Activated B cell treated with CpG ODN at 0.5 μM for 24 hours (primary cell): ENCODE measurements around the gene RBKS. TPM values are rescaled to one million over a fixed set of nuclear protein-coding genes. Genes with fewer than 3 reads are reported as not detected.
A peak's percentile ranks its signal among the peaks of the same experiment; 100 is the strongest.

Experiments
- ATAC-seq: fragments of 200-7000 bp; cut with Tn5 transposase; one replicate; pipeline ENCODE4 v1.10.0; 2021; ENCODE audit warnings: low read depth, mild to moderate bottlenecking, moderate library complexity
- CTCF ChIA-PET: fragments of 350-600 bp; sonication (Branson Sonifier 250); formaldehyde crosslinking; loops from one replicate; lab custom pipeline; 2021; ENCODE audit warnings: antibody characterized with exemption; lab: Charles Lee
- POLR2A ChIA-PET: fragments of 350-600 bp; sonication (Branson Sonifier 250); formaldehyde crosslinking; loops from one replicate; lab custom pipeline; 2021; ENCODE audit warnings: antibody characterized with exemption; lab: Charles Lee
- DNase-seq: peaks from one replicate; pipeline ENCODE4 v3.0.0; 2022
- H3K27ac Mint-ChIP-seq: one replicate; pipeline ENCODE4 v1.8.0; 2020; ENCODE audit warnings: mixed read lengths
- H3K27me3 Mint-ChIP-seq: one replicate; pipeline ENCODE4 v1.8.0; 2021; ENCODE audit warnings: mixed read lengths
- H3K36me3 Mint-ChIP-seq: one replicate; pipeline ENCODE4 v1.8.0; 2021; ENCODE audit warnings: low read depth, mixed read lengths
- H3K4me1 Mint-ChIP-seq: one replicate; pipeline ENCODE4 v1.8.0; 2021; ENCODE audit warnings: mixed read lengths
- H3K4me3 Mint-ChIP-seq: one replicate; pipeline ENCODE4 v1.8.0; 2020; ENCODE audit warnings: mild to moderate bottlenecking, mixed read lengths
- H3K9me3 Mint-ChIP-seq: one replicate; pipeline ENCODE4 v1.8.0; 2020; ENCODE audit warnings: mixed read lengths
- intact Hi-C: fragments of 100-400 bp; cut with micrococcal nuclease; formaldehyde crosslinking; loops from one replicate; pipeline ENCODE4 v1.15.1; 2024
- total RNA-seq: library from RNA; stranded (reverse); gene quantifications from 2 replicates; pipeline ENCODE4 v1.2.3, GENCODE V29; 2022
- TF ChIP-seq, protein P1 (sequence below): fragments of 200-600 bp; IDR thresholded peaks from one replicate; pipeline ENCODE4 v1.8.0; 2022; ENCODE audit warnings: antibody characterized with exemption, mild to moderate bottlenecking

Gene RBKS
- total RNA-seq, 1 donor from 2014 or later: 3.1 TPM

DNA sequence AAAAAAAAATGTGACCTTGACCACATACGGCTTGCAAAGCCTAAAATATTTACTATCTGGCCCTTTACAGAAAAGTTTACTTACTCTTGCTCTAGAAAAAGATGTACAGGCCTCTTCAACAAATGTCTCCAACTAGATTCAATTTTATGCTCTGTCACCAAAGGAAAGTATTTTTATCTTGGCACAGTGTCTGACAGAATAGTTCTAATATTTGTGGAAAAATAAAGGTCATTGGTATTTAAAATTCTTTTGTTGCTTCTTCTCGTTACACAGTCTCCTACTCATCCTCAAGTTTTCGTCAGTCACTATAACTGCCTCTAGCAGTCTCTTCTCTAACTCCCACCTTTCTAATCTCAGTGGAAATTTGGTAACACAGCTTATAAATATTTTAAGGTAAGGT lies 1.4 kb downstream of the RBKS start:
- Mint-ChIP-seq H3K27ac (peak overlapping the region; percentile 35), H3K4me3 (peak overlapping the region; percentile 21), H3K9me3 (no peaks in the 10 kb centered on the region), H3K4me1 (peaks cover 60% of the 10 kb centered on the region), H3K27me3 (peaks cover 2% of the 10 kb centered on the region), H3K36me3 (peaks cover 14% of the 10 kb centered on the region)
- TF ChIP-seq, protein P1, sequence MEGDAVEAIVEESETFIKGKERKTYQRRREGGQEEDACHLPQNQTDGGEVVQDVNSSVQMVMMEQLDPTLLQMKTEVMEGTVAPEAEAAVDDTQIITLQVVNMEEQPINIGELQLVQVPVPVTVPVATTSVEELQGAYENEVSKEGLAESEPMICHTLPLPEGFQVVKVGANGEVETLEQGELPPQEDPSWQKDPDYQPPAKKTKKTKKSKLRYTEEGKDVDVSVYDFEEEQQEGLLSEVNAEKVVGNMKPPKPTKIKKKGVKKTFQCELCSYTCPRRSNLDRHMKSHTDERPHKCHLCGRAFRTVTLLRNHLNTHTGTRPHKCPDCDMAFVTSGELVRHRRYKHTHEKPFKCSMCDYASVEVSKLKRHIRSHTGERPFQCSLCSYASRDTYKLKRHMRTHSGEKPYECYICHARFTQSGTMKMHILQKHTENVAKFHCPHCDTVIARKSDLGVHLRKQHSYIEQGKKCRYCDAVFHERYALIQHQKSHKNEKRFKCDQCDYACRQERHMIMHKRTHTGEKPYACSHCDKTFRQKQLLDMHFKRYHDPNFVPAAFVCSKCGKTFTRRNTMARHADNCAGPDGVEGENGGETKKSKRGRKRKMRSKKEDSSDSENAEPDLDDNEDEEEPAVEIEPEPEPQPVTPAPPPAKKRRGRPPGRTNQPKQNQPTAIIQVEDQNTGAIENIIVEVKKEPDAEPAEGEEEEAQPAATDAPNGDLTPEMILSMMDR: no peak
- DNase-seq (no peak), ATAC-seq (no peak)
- ChIA-PET POLR2A (interaction anchor here (1.1 to 2.1 kb wide), 2 partner anchors 24 to 117 kb away, joined by 5 to 15 read pairs; partner anchors contain the start of gene MRPL33), CTCF (no interaction called here)
- intact Hi-C loops: no loop called here

DNA sequence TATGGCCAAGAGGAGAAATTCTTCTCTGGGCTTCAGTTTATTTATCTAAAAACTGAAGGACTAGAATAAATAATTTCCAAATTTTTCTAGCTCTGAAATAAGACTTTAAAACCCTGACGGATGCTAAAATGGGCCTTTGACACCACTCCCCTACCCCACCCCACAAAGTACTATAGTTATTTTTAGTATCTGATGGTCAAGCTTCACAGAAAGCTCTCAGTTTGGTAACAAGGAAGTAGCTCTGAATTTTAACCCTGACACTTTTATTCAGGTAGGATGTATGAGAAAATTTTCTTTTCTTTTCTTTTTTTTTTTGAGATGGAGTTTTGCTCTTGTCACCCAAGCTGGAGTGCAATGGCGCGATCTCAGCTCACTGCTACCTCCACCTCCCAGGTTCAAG lies 2.4 kb downstream of the RBKS start:
- DNase-seq: no peak
- Mint-ChIP-seq H3K4me3 (peak overlapping the region; percentile 11), H3K4me1 (peaks cover 54% of the 10 kb centered on the region), H3K27me3 (peaks cover 2% of the 10 kb centered on the region), H3K36me3 (peaks cover 14% of the 10 kb centered on the region), H3K9me3 (no peaks in the 10 kb centered on the region), H3K27ac (peak overlapping the region; percentile 41)
- TF ChIP-seq, protein P1: no peak
- ATAC-seq: no peak
- POLR2A ChIA-PET: interaction anchor here (1.1 kb wide), 1 partner anchor 25 kb away, joined by 5 read pairs; no protein-coding TSS in a partner anchor
- intact Hi-C loops: no loop called here
- CTCF ChIA-PET: no interaction called here

DNA sequence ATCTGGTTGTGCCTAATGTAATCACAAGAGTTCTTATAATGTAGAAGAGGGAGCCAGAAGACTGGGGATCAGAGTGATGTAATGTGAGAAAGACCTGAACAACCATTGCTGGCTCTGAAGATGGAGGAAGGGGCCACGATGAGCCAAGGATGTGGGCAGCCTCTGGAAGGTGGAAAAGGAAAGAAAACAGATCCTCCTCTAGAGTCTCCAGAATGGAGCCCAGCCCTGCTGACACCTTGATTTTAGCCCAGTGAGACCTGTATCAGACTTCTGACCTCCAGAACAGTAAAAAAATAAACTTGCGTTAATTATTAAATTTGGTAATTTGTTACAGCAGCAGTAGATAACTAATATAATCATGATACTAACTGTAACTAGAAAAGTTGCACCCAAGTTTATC lies 3.1 kb downstream of the RBKS start:
- ATAC-seq (no peak), DNase-seq (no peak)
- CTCF ChIA-PET: no interaction called here
- intact Hi-C loops: no loop called here
- Mint-ChIP-seq H3K4me3 (peak overlapping the region; percentile 15), H3K27me3 (peaks cover 2% of the 10 kb centered on the region), H3K36me3 (peaks cover 14% of the 10 kb centered on the region), H3K4me1 (peaks cover 47% of the 10 kb centered on the region), H3K27ac (peak overlapping the region; percentile 41), H3K9me3 (peaks cover 3% of the 10 kb centered on the region)
- TF ChIP-seq, protein P1: no peak
- POLR2A ChIA-PET: no interaction called here

DNA sequence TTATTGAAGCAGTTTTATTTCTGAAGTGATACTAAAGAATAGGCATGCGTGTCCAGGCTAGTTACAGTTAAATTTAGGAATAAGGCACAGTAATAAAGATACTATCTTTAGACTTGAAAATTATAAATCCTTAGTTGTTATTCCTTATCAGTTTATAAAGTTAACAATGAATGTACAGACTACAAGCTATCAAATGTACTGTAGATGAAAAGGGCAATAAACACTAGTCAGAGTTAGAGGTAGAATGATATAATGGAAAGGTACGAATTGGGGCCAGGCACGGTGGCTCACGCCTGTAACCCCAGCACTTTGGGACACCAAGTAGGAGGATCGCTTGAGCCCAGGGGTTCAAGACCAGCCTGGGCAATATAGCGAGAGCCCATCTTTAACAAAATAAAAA lies 3.9 kb downstream of the RBKS start:
- Mint-ChIP-seq H3K9me3 (peaks cover 4% of the 10 kb centered on the region), H3K4me1 (peaks cover 39% of the 10 kb centered on the region), H3K36me3 (peaks cover 14% of the 10 kb centered on the region), H3K4me3 (no peak overlapping the region), H3K27ac (no peak overlapping the region), H3K27me3 (peaks cover 2% of the 10 kb centered on the region)
- ChIA-PET POLR2A (no interaction called here), CTCF (no interaction called here)
- ATAC-seq: no peak
- TF ChIP-seq, protein P1: no peak
- intact Hi-C loops: no loop called here
- no peak for DNase-seq

DNA sequence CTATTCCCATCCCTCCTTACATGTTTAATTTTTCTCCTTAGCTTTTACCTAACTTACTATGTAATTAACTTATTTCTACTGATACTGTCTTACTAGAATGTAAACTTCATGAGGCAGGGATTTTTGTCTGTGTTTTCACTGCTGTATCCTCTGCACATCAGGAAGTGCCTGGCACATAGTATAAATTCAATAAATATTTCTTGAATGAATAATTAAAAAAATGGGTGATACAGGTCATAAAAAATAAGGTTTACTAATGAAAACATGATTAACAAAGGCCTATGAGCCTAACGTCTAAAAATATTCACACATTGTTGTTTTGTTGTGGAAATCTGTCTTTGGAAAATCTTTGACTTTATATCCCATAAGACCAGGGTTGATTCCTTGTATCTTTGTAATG lies 4.5 kb downstream of the RBKS start:
- peaks cover 7% of the 10 kb centered on the region for H3K36me3 Mint-ChIP-seq
- no peak overlapping the region for H3K4me3 Mint-ChIP-seq
- no peak overlapping the region for H3K27ac Mint-ChIP-seq
- peaks cover 4% of the 10 kb centered on the region for H3K9me3 Mint-ChIP-seq
- H3K27me3 Mint-ChIP-seq: no peaks in the 10 kb centered on the region
- intact Hi-C loops: no loop called here
- TF ChIP-seq, protein P1: no peak
- DNase-seq (no peak), ATAC-seq (no peak)
- ChIA-PET POLR2A (no interaction called here), CTCF (no interaction called here)
- H3K4me1 Mint-ChIP-seq: peaks cover 34% of the 10 kb centered on the region
